ENCODE results near the gene KIF3B. TPM values are rescaled to one million over a fixed set of nuclear protein-coding genes. Genes with fewer than 3 reads are reported as not detected.
A peak's percentile ranks its signal among the peaks of the same experiment; 100 is the strongest.

The KIF3B gene
- total and polyA plus RNA-seq, 2 of the 13 experiments (the other 11 are each of a cell fraction or from before 2014, with no cell fraction given) = 23.6 to 28.8 TPM

GRCh38 chr20:32368323-32368722, 90.9 kb downstream of the KIF3B start (continued):
- TF ChIP-seq HNF1A (IDR thresholded peaks at IDR 0.05; ENCODE audit: low read depth) (peak; percentile 87), HNF1A (CRISPR knock-in tag; IDR thresholded peaks at IDR 0.05; ENCODE audit: borderline replicate concordance) (peak; percentile 46; the same call in 1 of the 2 replicates), AGO1 (IDR thresholded peaks at IDR 0.05; ENCODE audit: low read depth, low read length, poor library complexity, severe bottlenecking) (no peak), PPARG (CRISPR knock-in tag; conservative IDR thresholded peaks at IDR 0.05) (0 out of 2 replicates have a peak, but pooled peaks have one; percentile 26), MATR3 (CRISPR knock-in tag; IDR thresholded peaks at IDR 0.05) (no peak), GPN1 (CRISPR knock-in tag; IDR thresholded peaks at IDR 0.05; ENCODE audit: borderline replicate concordance) (no peak), ARID3A (IDR thresholded peaks at IDR 0.05; ENCODE audit: low read depth, low read length) (peak; percentile 71; the same call in 1 of the 2 replicates), DDIT3 (CRISPR knock-in tag; IDR thresholded peaks at IDR 0.05) (no peak), PAXIP1 (CRISPR knock-in tag; conservative IDR thresholded peaks at IDR 0.05) (peak; percentile 51; the same call in 1 of the 2 replicates), KLF16 (CRISPR knock-in tag; IDR thresholded peaks at IDR 0.05) (peak in 1 of 2 experiments; percentile 23; a peak in 1 of 4 replicates), ZBTB7A (CRISPR knock-in tag; IDR thresholded peaks at IDR 0.05) (no peak), ZNF792 (CRISPR knock-in tag; IDR thresholded peaks at IDR 0.05) (peak; percentile 32; the same call in 1 of the 2 replicates), ZNF512B (CRISPR knock-in tag; IDR thresholded peaks at IDR 0.05; ENCODE audit: borderline replicate concordance) (no peak), SPEN (CRISPR knock-in tag; IDR thresholded peaks at IDR 0.05; ENCODE audit: low read depth) (no peak), ZKSCAN1 (IDR thresholded peaks at IDR 0.05; ENCODE audit: low read length) (no peak), YY1 (IDR thresholded peaks at IDR 0.05; ENCODE audit: insufficient read depth, insufficient replicate concordance, low read depth, low read length) (no peak), HNRNPUL1 (IDR thresholded peaks at IDR 0.05; ENCODE audit: low read depth, low read length) (peak; percentile 79; the same call in 1 of the 2 replicates)
